ENCODE results near the gene DRD2.

Gene DRD2

GRCh38 chr11:113389272-113389671, 85.9 kb downstream of the DRD2 start:
- H3K36me3 ChIP-seq (ENCODE audit: control insufficient read depth, insufficient read depth, low read length) = no peaks in the 10 kb centered on the region
- H3K27me3 ChIP-seq (replicated peaks; ENCODE audit: control insufficient read depth, insufficient read depth, low read length) = peaks cover 4% of the 10 kb centered on the region; the same call in 1 of the 2 replicates
- no peak for TF ChIP-seq CTCF (IDR thresholded peaks at IDR 0.05; ENCODE audit: insufficient read depth, low read length, poor library complexity, severe bottlenecking)
- no peak for DNase-seq (ENCODE audit: extremely low read depth, insufficient read length)
- no peak overlapping the region for H3K4me3 ChIP-seq (replicated peaks; ENCODE audit: low read depth, low read length)

- Histone ChIP-seq H3K4me3 (replicated peaks; ENCODE audit: low read depth, low read length) (no peak within 1 kb of the TSS), H3K36me3 (ENCODE audit: control insufficient read depth, insufficient read depth, low read length) (no peaks in the 10 kb centered on the region), H3K27me3 (replicated peaks; ENCODE audit: control insufficient read depth, insufficient read depth, low read length) (peaks cover 4% of the 10 kb centered on the region; the same call in 1 of the 2 replicates)
- peak; percentile 43 for TF ChIP-seq CTCF (IDR thresholded peaks at IDR 0.05; ENCODE audit: insufficient read depth, low read length, poor library complexity, severe bottlenecking)
- no peak for DNase-seq (ENCODE audit: extremely low read depth, insufficient read length)
These were observed 87.5 kb downstream of the DRD2 start, which contains the start of gene ANKK1 for GRCh38 chr11:113387605-113388211. Gene ANKK1 (plus strand): TSS chr11:113387779. CDS start chr11:113387885, 106 bp downstream.

GRCh38 chr11:113386866-113387265, 88.3 kb downstream of the DRD2 start:
- no peak overlapping the region for H3K4me3 ChIP-seq (replicated peaks; ENCODE audit: low read depth, low read length)
- peaks cover 4% of the 10 kb centered on the region; the same call in 1 of the 2 replicates for H3K27me3 ChIP-seq (replicated peaks; ENCODE audit: control insufficient read depth, insufficient read depth, low read length)
- no peak for TF ChIP-seq CTCF (IDR thresholded peaks at IDR 0.05; ENCODE audit: insufficient read depth, low read length, poor library complexity, severe bottlenecking)
- no peak for DNase-seq (ENCODE audit: extremely low read depth, insufficient read length)
- H3K36me3 ChIP-seq (ENCODE audit: control insufficient read depth, insufficient read depth, low read length) = no peaks in the 10 kb centered on the region

- Histone ChIP-seq H3K27me3 (replicated peaks; ENCODE audit: control insufficient read depth, insufficient read depth, low read length) (peaks cover 2% of the 10 kb centered on the region; the same call in 1 of the 2 replicates), H3K36me3 (ENCODE audit: control insufficient read depth, insufficient read depth, low read length) (no peaks in the 10 kb centered on the region), H3K4me3 (replicated peaks; ENCODE audit: low read depth, low read length) (no peak overlapping the region)
- TF ChIP-seq CTCF (IDR thresholded peaks at IDR 0.05; ENCODE audit: insufficient read depth, low read length, poor library complexity, severe bottlenecking) = no peak
- DNase-seq (ENCODE audit: extremely low read depth, insufficient read length) = no peak
These were observed 89.4 kb downstream of the DRD2 start for GRCh38 chr11:113385749-113386148.

- no peak for DNase-seq (ENCODE audit: extremely low read depth, insufficient read length)
- TF ChIP-seq CTCF (IDR thresholded peaks at IDR 0.05; ENCODE audit: insufficient read depth, low read length, poor library complexity, severe bottlenecking) = no peak
- H3K27me3 ChIP-seq (replicated peaks; ENCODE audit: control insufficient read depth, insufficient read depth, low read length) = peaks cover 2% of the 10 kb centered on the region; the same call in 1 of the 2 replicates
These were observed 90.6 kb downstream of the DRD2 start for GRCh38 chr11:113384551-113384950.

More at GRCh38 chr11:113384551-113384950, 90.6 kb downstream of the DRD2 start:
- Histone ChIP-seq H3K36me3 (ENCODE audit: control insufficient read depth, insufficient read depth, low read length) (no peaks in the 10 kb centered on the region), H3K4me3 (replicated peaks; ENCODE audit: low read depth, low read length) (no peak overlapping the region)

Measured in GM06990 (cell line).